GM12878 (cell line): ENCODE data around the gene OR5C1. TPM values are rescaled to one million over a fixed set of nuclear protein-coding genes. Genes with fewer than 3 reads are reported as not detected.

ENCODE experiments used
- ATAC-seq: fragments of 200-7000 bp; cut with Tn5 transposase; 3 replicates; pipeline ENCODE4 v1.9.1; 2020; ENCODE audit warnings: mild to moderate bottlenecking, moderate library complexity
- BruUV-seq: library from RNA; stranded (reverse); fragments of 400-500 nt; replicated peaks from 2 replicates; lab custom pipeline; 2021; lab: Mats Ljungman, UMichigan
- CTCF ChIA-PET: fragments of 300-600 bp; sonication (Branson Sonifier 250); formaldehyde crosslinking; extraction: SDS; loops from one replicate; lab custom pipeline; 2021; ENCODE audit warnings: inconsistent platforms; lab: Yijun Ruan, JAX
- POLR2A ChIA-PET: fragments of 350-600 bp; formaldehyde crosslinking; extraction: SDS; loops from one replicate; lab custom pipeline; 2021; ENCODE audit warnings: inconsistent platforms; lab: Charles Lee
- RAD21 ChIA-PET: fragments of 300-600 bp; sonication (Branson Sonifier 250); formaldehyde crosslinking; loops from one replicate; lab custom pipeline; 2023; ENCODE audit warnings: antibody characterized with exemption; ENCODE audit not compliant: unreplicated experiment; lab: Charles Lee
- SMC1A ChIA-PET: fragments of 300-600 bp; sonication (Branson Sonifier 250); formaldehyde crosslinking; loops from one replicate; lab custom pipeline; 2023; ENCODE audit not compliant: unreplicated experiment, uncharacterized antibody; lab: Charles Lee
- DNase-seq: peaks from one replicate; pipeline ENCODE4 v3.0.0-alpha.2; 2011; ENCODE audit warnings: low read depth, low spot score
- FAIRE-seq: peaks from 3 replicates; lab custom pipeline; 2011; peaks lifted over from hg19 to GRCh38; lab: Jason Lieb, UNC
- H2AFZ ChIP-seq: 2 replicates; pipeline ENCODE4 v1.6.0; 2011; ENCODE audit warnings: low read depth, low read length, control low read depth; ENCODE audit not compliant: control insufficient read depth
- H3K27ac ChIP-seq: 2 replicates; pipeline ENCODE4 v1.5.1; 2011; ENCODE audit warnings: control low read depth; ENCODE audit not compliant: control insufficient read depth, insufficient read depth
- H3K27me3 ChIP-seq, 2 experiments: replicated peaks in 1 of 2; 2 replicates each; pipeline versions ENCODE4 v1.6.0 to v1.6.1; 2011; ENCODE audit warnings: low read length in 1 of 2; ENCODE audit not compliant: control insufficient read depth in 2 of 2, insufficient read depth in 2 of 2
- H3K36me3 ChIP-seq, 2 experiments: 2 replicates each; pipeline ENCODE4 v1.5.1; 2011; ENCODE audit warnings: low read length in 1 of 2; ENCODE audit not compliant: control insufficient read depth in 2 of 2, insufficient read depth in 2 of 2
- H3K4me1 ChIP-seq: 2 replicates; pipeline ENCODE4 v1.6.1; 2011; ENCODE audit warnings: mild to moderate bottlenecking, low read length, moderate library complexity, mixed read lengths; ENCODE audit not compliant: control insufficient read depth, insufficient read depth
- H3K4me2 ChIP-seq: 2 replicates; pipeline ENCODE4 v1.6.0; 2011; ENCODE audit warnings: control low read depth; ENCODE audit not compliant: control insufficient read depth, insufficient read depth
- H3K4me3 ChIP-seq: fragments of 200-600 bp; sonication (generic); 2 replicates; pipeline ENCODE4 v1.5.1; 2016
- H3K79me2 ChIP-seq: 2 replicates; pipeline ENCODE4 v1.6.0; 2011; ENCODE audit warnings: low read length; ENCODE audit not compliant: control insufficient read depth, insufficient read depth
- H3K9ac ChIP-seq: 2 replicates; pipeline ENCODE4 v1.8.0; 2011; ENCODE audit warnings: low read length, control low read depth, mixed read lengths; ENCODE audit not compliant: control insufficient read depth, insufficient read depth
- H3K9me3 ChIP-seq: replicated peaks from 3 replicates; pipeline ENCODE4 v1.5.1; 2011; ENCODE audit warnings: mild to moderate bottlenecking, low read length; ENCODE audit not compliant: control insufficient read depth, insufficient read depth
- H4K20me1 ChIP-seq: 2 replicates; pipeline ENCODE4 v1.6.0; 2011; ENCODE audit not compliant: control insufficient read depth, insufficient read depth
- BMI1 ChIP-seq: fragments of 450-650 bp; IDR thresholded peaks from 2 replicates; pipeline ENCODE4 v1.6.1; 2016; ENCODE audit warnings: mild to moderate bottlenecking, moderate library complexity, borderline replicate concordance
- CBX3 ChIP-seq: fragments of 200-600 bp; sonication (generic); IDR thresholded peaks from 2 replicates; pipeline ENCODE4 v1.6.1; 2016; ENCODE audit warnings: low read depth, borderline replicate concordance
- EP300 ChIP-seq, 2 experiments: fragments of 150-350 bp in 1 of 2; IDR thresholded peaks; 2 replicates each; pipeline ENCODE4 v1.6.1; 2011 to 2012; ENCODE audit warnings: low read depth in 2 of 2, low read length in 2 of 2, borderline replicate concordance in 1 of 2, improper control_type of control experiment in 1 of 2, inconsistent platforms in 1 of 2; ENCODE audit not compliant: control insufficient read depth in 1 of 2
- IRF4 ChIP-seq: IDR thresholded peaks from 2 replicates; pipeline ENCODE4 v1.6.1; 2011; ENCODE audit warnings: low read depth, low read length
- JUND ChIP-seq: IDR thresholded peaks from 2 replicates; pipeline ENCODE4 v1.6.1; 2012; ENCODE audit warnings: low read depth, mild to moderate bottlenecking, low read length, improper control_type of control experiment, moderate library complexity
- POLR2AphosphoS5 ChIP-seq: IDR thresholded peaks from 2 replicates; pipeline ENCODE4 v1.6.1; 2011; ENCODE audit warnings: mild to moderate bottlenecking, low read length, inconsistent platforms
- RAD21 ChIP-seq: IDR thresholded peaks from 2 replicates; pipeline ENCODE4 v1.6.1; 2011; ENCODE audit warnings: mild to moderate bottlenecking, low read depth, low read length, moderate library complexity; ENCODE audit not compliant: insufficient read depth
- RBBP5 ChIP-seq: fragments of 200-600 bp; sonication (generic); conservative IDR thresholded peaks from 2 replicates; pipeline ENCODE4 v1.6.1; 2016
- SMC3 ChIP-seq: IDR thresholded peaks from 2 replicates; pipeline ENCODE4 v1.6.1; 2011; ENCODE audit warnings: low read length, improper control_type of control experiment, borderline replicate concordance
- SP1 ChIP-seq: IDR thresholded peaks from one replicate; pipeline ENCODE4 v1.6.1; 2011; ENCODE audit warnings: low read depth, low read length
- ZNF384 ChIP-seq: IDR thresholded peaks from 2 replicates; pipeline ENCODE4 v1.6.1; 2012; ENCODE audit warnings: low read depth, mild to moderate bottlenecking, low read length, improper control_type of control experiment, borderline replicate concordance
- ZSCAN29 ChIP-seq: fragments of 450-650 bp; IDR thresholded peaks from 2 replicates; pipeline ENCODE4 v1.6.1; 2017; ENCODE audit warnings: mild to moderate bottlenecking, moderate library complexity
- WGBS: methylation state at CpG from one replicate; pipeline ENCODE4 v1.1.6; 2016; ENCODE audit warnings: low lambda C conversion rate; ENCODE audit not compliant: insufficient replicate concordance, insufficient coverage; ENCODE audit errors: missing lambda C conversion rate; 5-methylcytosine and 5-hydroxymethylcytosine counted together
- in situ Hi-C: fragments of 300-500 bp; cut with MboI; formaldehyde crosslinking; loops from 9 replicates; pipeline ENCODE4 v1.14.3; 2018; ENCODE audit warnings: mixed read lengths
- intact Hi-C: fragments of 100-400 bp; cut with micrococcal nuclease; formaldehyde crosslinking; loops from one replicate; pipeline ENCODE4 v1.14.2; 2022; ENCODE audit not compliant: unreplicated experiment
- polyA plus RNA-seq, 11 experiments: library from polyadenylated mRNA; depleted of rRNA in 4 of 11; unstranded in 6 of 11; stranded (reverse) in 5 of 11; fragments of >200 nt; fragmentation: Nextera tagmentation in 4 of 11; fragmentation: Illumina TruSeq in 1 of 11; extraction: Ambion mirVana in 4 of 11; extraction: Trizol in 1 of 11; gene quantifications; 1 replicate in 1 of 11; 2 replicates in 10 of 11; pipeline versions ENCODE4 v1.2.1 to v1.2.3, GENCODE V29; 2011 to 2016; ENCODE audit warnings: inconsistent platforms in 2 of 11, missing spikeins in 2 of 11, low read depth in 1 of 11
- total RNA-seq, 4 experiments: library from RNA; depleted of rRNA in 3 of 4; stranded (reverse); fragments of >200 nt in 3 of 4; fragmentation: Illumina TruSeq in 1 of 4; extraction: Trizol in 1 of 4; gene quantifications; 2 replicates each; pipeline versions ENCODE4 v1.2.1 to v1.2.3, GENCODE V29; 2013 to 2021
- TF ChIP-seq, protein P1 (sequence below): fragments of 450-650 bp; formaldehyde crosslinking; IDR thresholded peaks from 2 replicates; pipeline ENCODE4 v1.4.0; 2022; ENCODE audit warnings: mild to moderate bottlenecking, moderate library complexity

Gene OR5C1
- total and polyA plus RNA-seq, 10 of the 15 experiments (the other 5 are each of a cell fraction or from before 2014, with no cell fraction given) = not detected

DNA sequence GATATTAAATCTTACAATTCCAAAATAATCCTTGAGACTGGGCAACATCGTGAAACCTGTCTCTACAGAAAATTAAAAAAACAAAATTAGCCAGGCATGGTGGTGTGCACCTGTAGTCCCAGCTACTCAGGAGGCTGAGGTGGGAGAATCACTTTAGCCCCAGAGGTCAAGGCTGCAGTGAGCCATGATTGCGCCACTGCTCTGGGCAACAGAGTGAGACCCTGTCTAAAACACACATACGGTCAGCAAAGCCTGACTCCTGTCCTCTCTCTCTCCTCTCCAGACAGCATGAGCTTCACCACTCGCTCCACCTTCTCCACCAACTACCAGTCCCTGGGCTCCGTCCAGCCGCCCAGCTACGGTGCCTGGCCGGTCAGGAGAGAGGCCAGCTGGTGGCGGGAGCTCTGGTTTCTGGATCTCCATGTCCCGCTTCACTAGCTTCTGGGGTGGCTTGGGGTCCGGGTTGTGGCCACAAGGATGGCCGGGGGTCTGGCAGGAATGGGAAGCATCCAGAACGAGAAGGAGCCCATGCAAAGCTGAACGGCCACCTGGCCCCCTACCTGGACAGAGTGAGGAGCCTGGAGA is 48.6 kb downstream of the OR5C1 start:
- 72% methylated on average over 14 of the region's 14 CpGs for WGBS
- in situ Hi-C loops = no loop called here
- no TSS peak for BruUV-seq

More for the DNA sequence above, 48.6 kb downstream of the OR5C1 start:
- POLR2A ChIA-PET = no interaction called here
- ATAC-seq (no peak), FAIRE-seq (no peak), DNase-seq (no peak)
- no peaks in the 10 kb centered on the region for H3K79me2 ChIP-seq
- no peak overlapping the region for H3K4me3 ChIP-seq
- intact Hi-C loops = loop anchor here (10.0 kb wide), 1 partner anchor 507 kb away; no protein-coding TSS in a partner anchor
- no peaks in the 10 kb centered on the region for H3K36me3 ChIP-seq
- CTCF ChIA-PET = interaction anchor here (0.9 to 1.2 kb wide), 2 partner anchors 9 to 386 kb away, joined by 3 read pairs; partner anchors contain the start of gene PDCL
- RAD21 ChIA-PET = interaction anchor here (1.1 kb wide), 1 partner anchor 512 kb away, joined by 3 read pairs; no protein-coding TSS in a partner anchor
- no peak overlapping the region for H3K9ac ChIP-seq
- no peak overlapping the region for H3K27ac ChIP-seq
- SMC1A ChIA-PET = no interaction called here
- H2AFZ ChIP-seq = no peak overlapping the region
- H3K4me1 ChIP-seq = peaks cover 4% of the 10 kb centered on the region
- H3K27me3 ChIP-seq = no peaks in the 10 kb centered on the region
- no peak for TF ChIP-seq RAD21
- no peak for TF ChIP-seq SMC3
- no peak for TF ChIP-seq ZNF384
- TF ChIP-seq, protein P1, sequence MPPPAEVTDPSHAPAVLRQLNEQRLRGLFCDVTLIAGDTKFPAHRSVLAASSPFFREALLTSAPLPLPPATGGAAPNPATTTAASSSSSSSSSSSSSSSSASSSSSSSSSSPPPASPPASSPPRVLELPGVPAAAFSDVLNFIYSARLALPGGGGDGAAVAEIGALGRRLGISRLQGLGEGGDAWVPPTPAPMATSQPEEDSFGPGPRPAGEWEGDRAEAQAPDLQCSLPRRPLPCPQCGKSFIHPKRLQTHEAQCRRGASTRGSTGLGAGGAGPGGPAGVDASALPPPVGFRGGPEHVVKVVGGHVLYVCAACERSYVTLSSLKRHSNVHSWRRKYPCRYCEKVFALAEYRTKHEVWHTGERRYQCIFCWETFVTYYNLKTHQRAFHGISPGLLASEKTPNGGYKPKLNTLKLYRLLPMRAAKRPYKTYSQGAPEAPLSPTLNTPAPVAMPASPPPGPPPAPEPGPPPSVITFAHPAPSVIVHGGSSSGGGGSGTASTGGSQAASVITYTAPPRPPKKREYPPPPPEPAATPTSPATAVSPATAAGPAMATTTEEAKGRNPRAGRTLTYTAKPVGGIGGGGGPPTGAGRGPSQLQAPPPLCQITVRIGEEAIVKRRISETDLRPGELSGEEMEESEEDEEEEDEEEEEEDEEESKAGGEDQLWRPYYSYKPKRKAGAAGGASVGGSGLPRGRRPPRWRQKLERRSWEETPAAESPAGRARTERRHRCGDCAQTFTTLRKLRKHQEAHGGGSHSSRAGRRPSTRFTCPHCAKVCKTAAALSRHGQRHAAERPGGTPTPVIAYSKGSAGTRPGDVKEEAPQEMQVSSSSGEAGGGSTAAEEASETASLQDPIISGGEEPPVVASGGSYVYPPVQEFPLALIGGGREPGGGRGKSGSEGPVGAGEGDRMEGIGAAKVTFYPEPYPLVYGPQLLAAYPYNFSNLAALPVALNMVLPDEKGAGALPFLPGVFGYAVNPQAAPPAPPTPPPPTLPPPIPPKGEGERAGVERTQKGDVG = no peak
- TF ChIP-seq IRF4 = no peak
- TF ChIP-seq POLR2AphosphoS5 = no peak
- TF ChIP-seq RBBP5 = no peak
- no peak for TF ChIP-seq ZSCAN29
- TF ChIP-seq EP300 (IDR thresholded peaks at IDR 0.05; ENCODE audit: borderline replicate concordance in 1 of 2, control insufficient read depth in 1 of 2, low read depth in 2 of 2, low read length in 2 of 2) = no peak
- TF ChIP-seq CBX3 = no peak
- no peak for TF ChIP-seq BMI1
- no peak for TF ChIP-seq JUND
- no peak for TF ChIP-seq SP1
- TF ChIP-seq, all 136 proteins: peak for 0
- H3K4me2 ChIP-seq = no peak overlapping the region
- no peaks in the 10 kb centered on the region for H3K9me3 ChIP-seq
- no peaks in the 10 kb centered on the region for H4K20me1 ChIP-seq
